Heart right ventricle (tissue), 16 donors: ENCODE data around the gene UNC5C. TPM values are rescaled to one million over a fixed set of nuclear protein-coding genes. Genes with fewer than 3 reads are reported as not detected.

Source experiments
- ATAC-seq, 8 donors: fragments of 200-7000 bp; cut with Tn5 transposase; one replicate each; pipeline ENCODE4 v1.9.1; 2020; ENCODE audit warnings: mild to moderate bottlenecking in 8 of 8, moderate library complexity in 8 of 8, moderate number of reproducible peaks in 1 of 8
- DNase-seq, 2 donors: peaks; one replicate each; pipeline ENCODE4 v3.0.0-alpha.2; 2020
- H3K27ac ChIP-seq, 10 donors: fragments of 200-600 bp; sonication (generic) in 2 of 10; one replicate each; pipeline versions ENCODE4 v1.5.0 to v1.8.0; 2020 to 2022; ENCODE audit warnings: mild to moderate bottlenecking in 3 of 10
- H3K27me3 ChIP-seq, 7 donors: fragments of 200-600 bp; one replicate each; pipeline ENCODE4 v1.8.0; 2021 to 2022; ENCODE audit warnings: mild to moderate bottlenecking in 2 of 7
- H3K36me3 ChIP-seq, 9 donors: fragments of 200-600 bp; sonication (generic) in 1 of 9; one replicate each; pipeline versions ENCODE4 v1.5.0 to v1.8.0; 2020 to 2022; ENCODE audit warnings: mild to moderate bottlenecking in 2 of 9
- H3K4me1 ChIP-seq, 9 donors: fragments of 200-600 bp; sonication (generic) in 1 of 9; one replicate each; pipeline versions ENCODE4 v1.5.0 to v1.8.0; 2020 to 2022; ENCODE audit warnings: mild to moderate bottlenecking in 4 of 9
- H3K4me3 ChIP-seq, 10 donors: fragments of 200-600 bp; sonication (generic) in 2 of 10; one replicate each; pipeline versions ENCODE4 v1.5.0 to v1.8.0; 2020 to 2022; ENCODE audit warnings: mild to moderate bottlenecking in 7 of 10, moderate library complexity in 2 of 10
- H3K9me3 ChIP-seq, 11 donors: fragments of 200-600 bp in 10 of 11; sonication (generic) in 2 of 11; one replicate each; pipeline versions ENCODE4 v1.5.0 to v1.8.0; 2013 to 2022; ENCODE audit warnings: mild to moderate bottlenecking in 2 of 11, control low read depth in 1 of 11, moderate library complexity in 1 of 11
- WGBS, 2 donors: extraction: QIAGEN DNeasy Blood & Tissue Kit; methylation state at CpG; one replicate each; pipeline ENCODE4 v1.1.7; 2013; ENCODE audit warnings: inconsistent platforms in 1 of 2; 5-methylcytosine and 5-hydroxymethylcytosine counted together
- intact Hi-C, 10 donors: fragments of 100-400 bp; cut with DNase I; formaldehyde crosslinking; loops; one replicate each; pipeline versions ENCODE4 v1.11.1 to v1.14.2; 2022
- long read RNA-seq, 3 donors: library from polyadenylated mRNA; unstranded; transcript quantifications; one replicate each; pipeline ENCODE4 v2.0.0, GENCODE V29; 2020 to 2021
- polyA plus RNA-seq, 2 donors: library from polyadenylated mRNA; stranded (reverse); fragments of 200-250 nt; gene quantifications; one replicate each; pipeline ENCODE4 v1.2.3, GENCODE V29; 2013
- total RNA-seq, 10 donors: library from RNA; stranded (reverse); fragmentation: NEBNext Ultra II Directional in 3 of 10; extraction: Animal tissue kit (Norgen Biotek cat#: 25700) in 3 of 10; gene quantifications; one replicate each; pipeline versions ENCODE4 v1.2.1 to v1.2.4, GENCODE V29; 2021 to 2023
- TF ChIP-seq, protein P1 (sequence below), 9 donors: fragments of 200-600 bp; sonication (generic) in 2 of 9; IDR thresholded peaks; one replicate each; pipeline versions ENCODE4 v1.5.0 to v1.8.0; 2021 to 2022; ENCODE audit warnings: antibody characterized with exemption in 9 of 9, mild to moderate bottlenecking in 5 of 9, moderate library complexity in 1 of 9
- donor health status: Arrhythmogenic right ventricular cardiomyopathy.
- donor health status: ischemic (EF 13 %, LVEDD 7.1; RV severe dilation, severe dysfunction).
- donor health status: healthy with polysubstance abuse.
- donor health status: DM: no; HTN: yes; CAD: no.
- donor health status: DM: no; HTN: no; CAD: no.
- donor health status: ischemic (EF 25% LVEDD 6.9; RV normal size, moderate dysfunction).
- donor health status: ischemic (EF 25% LVEDD 5.7; RV mildly dilated, moderate dysfunction).
- donor health status: healthy.
- donor health status: DM: yes; HTN: yes; CAD: no.
- donor health status: Ischemic cardiomyopathy.
- donor health status: ischemic (EF 35%, LVEDD 5.7; RV mildly dilated, moderate dysfunction).
- donor health status: nonischemic (EF 11% LVEDD 7.7; RV severe dilation, severe dysfunction).
- donor health status: DM: yes; HTN: yes; CAD: no.
- donor health status: PGD.
- donor health status: ischemic (EF 29% LVEDD 5.4; RV normal size, mild dysfunction).
- donor health status: nonischemic (EF 23%, LVEDD 6.1; RV moderate dilation, normal function).

The UNC5C gene
- total RNA-seq (1 to 10 TPM; 1.1 to 3.2 (median 1.7) TPM), polyA plus RNA-seq (under 1 TPM; 0.44 to 0.54 TPM)
- long read RNA-seq, donor 1, partial matches to known transcripts: 0 of 1 reads
- long read RNA-seq, donor 1, other reads (novel, unspliced or antisense): 1 of 1 reads
- long read RNA-seq, donor 2, partial matches to known transcripts: 1 of 1 reads
- long read RNA-seq, donor 2, other reads (novel, unspliced or antisense): 0 of 1 reads
- long read RNA-seq, donor 3, partial matches to known transcripts: 1 of 4 reads
- long read RNA-seq, donor 3, other reads (novel, unspliced or antisense): 3 of 4 reads

DNA sequence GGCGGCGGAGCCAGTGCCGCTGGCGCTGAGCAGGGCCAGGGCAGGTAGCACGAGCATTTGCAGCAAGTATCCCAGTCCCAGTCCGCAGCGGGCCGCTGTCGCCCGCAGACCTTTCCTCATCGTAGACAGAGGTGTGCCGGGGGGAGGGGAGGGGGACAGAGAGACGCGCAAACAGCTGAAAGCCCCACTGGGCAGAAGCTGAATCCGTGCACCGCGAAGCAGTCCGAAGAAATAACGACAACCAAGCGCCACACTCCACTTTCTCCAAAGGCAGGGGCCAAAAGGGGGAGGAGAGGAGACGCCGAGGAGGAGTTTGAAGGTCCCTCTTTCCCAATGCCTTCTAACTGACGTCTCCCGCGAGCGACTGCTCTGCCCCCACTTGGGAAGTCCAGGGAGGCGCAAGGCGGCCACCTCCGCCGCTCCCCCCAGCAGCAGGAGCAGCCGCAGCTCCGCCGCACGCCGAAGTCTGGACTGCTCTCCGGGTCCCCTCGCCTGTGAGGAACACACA, at the start of gene UNC5C:
Gene UNC5C, minus strand, starts transcription at position 236 of the 508 bp plus-strand sequence.
- H3K4me3 ChIP-seq: peak within 1 kb of the TSS; percentile 44 to 72 (median 70)
- 0 to 1% methylated on average over 36 to 37 of the region's 37 CpGs for WGBS, 2 donors
- peaks cover 0 to 61% (median 48%) of the 10 kb centered on the region in 7 donors for H3K27me3 ChIP-seq
- intact Hi-C loops: loop anchor here in 2 of 10 donors (10.0 kb wide), 1 partner anchor 384 kb away; no protein-coding TSS in a partner anchor
- no peaks in the 10 kb centered on the region for H3K9me3 ChIP-seq
- H3K27ac ChIP-seq: peak within 1 kb of the TSS; percentile 70 to 88 (median 85)
- peak; percentile 78 to 83 for DNase-seq
- H3K4me1 ChIP-seq: peaks cover 0 to 25% (median 10%) of the 10 kb centered on the region in 9 donors
- TF ChIP-seq, protein P1, sequence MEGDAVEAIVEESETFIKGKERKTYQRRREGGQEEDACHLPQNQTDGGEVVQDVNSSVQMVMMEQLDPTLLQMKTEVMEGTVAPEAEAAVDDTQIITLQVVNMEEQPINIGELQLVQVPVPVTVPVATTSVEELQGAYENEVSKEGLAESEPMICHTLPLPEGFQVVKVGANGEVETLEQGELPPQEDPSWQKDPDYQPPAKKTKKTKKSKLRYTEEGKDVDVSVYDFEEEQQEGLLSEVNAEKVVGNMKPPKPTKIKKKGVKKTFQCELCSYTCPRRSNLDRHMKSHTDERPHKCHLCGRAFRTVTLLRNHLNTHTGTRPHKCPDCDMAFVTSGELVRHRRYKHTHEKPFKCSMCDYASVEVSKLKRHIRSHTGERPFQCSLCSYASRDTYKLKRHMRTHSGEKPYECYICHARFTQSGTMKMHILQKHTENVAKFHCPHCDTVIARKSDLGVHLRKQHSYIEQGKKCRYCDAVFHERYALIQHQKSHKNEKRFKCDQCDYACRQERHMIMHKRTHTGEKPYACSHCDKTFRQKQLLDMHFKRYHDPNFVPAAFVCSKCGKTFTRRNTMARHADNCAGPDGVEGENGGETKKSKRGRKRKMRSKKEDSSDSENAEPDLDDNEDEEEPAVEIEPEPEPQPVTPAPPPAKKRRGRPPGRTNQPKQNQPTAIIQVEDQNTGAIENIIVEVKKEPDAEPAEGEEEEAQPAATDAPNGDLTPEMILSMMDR (IDR thresholded peaks at IDR 0.05): peak in 2 of 9 donors; percentile 8 to 31
- peak; percentile 85 to 94 (median 88) for ATAC-seq
- no peaks in the 10 kb centered on the region for H3K36me3 ChIP-seq

DNA sequence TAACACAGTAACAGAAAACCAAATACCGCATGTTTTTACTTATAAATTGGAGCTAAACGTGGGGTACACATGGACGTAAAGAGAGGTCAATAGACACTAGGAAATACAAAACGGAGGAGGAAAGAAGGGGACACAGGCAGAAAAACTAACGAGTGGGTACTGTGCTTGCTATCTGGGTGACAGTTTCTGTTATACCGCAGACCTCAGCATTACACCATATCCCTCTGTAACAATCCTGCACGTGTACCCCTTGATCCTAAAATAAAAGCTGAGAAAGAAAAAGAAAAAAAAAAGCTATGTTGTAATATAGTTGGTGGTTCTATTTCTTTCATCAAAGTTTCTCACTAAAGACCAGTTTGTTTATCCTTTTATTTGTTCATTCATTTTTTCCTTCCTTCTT, 47.9 kb upstream of the UNC5C start:
- no peaks in the 10 kb centered on the region for H3K9me3 ChIP-seq
- no peak overlapping the region for H3K27ac ChIP-seq
- TF ChIP-seq, protein P1 (IDR thresholded peaks at IDR 0.05): no peak
- H3K4me1 ChIP-seq: no peaks in the 10 kb centered on the region
- WGBS, 2 donors: 82 to 92% methylated on average over 7 of the region's 7 CpGs
- no peaks in the 10 kb centered on the region for H3K36me3 ChIP-seq
- no peak for DNase-seq
- intact Hi-C loops: no loop called here
- ATAC-seq: no peak
- no peak overlapping the region for H3K4me3 ChIP-seq
- H3K27me3 ChIP-seq: no peaks in the 10 kb centered on the region

DNA sequence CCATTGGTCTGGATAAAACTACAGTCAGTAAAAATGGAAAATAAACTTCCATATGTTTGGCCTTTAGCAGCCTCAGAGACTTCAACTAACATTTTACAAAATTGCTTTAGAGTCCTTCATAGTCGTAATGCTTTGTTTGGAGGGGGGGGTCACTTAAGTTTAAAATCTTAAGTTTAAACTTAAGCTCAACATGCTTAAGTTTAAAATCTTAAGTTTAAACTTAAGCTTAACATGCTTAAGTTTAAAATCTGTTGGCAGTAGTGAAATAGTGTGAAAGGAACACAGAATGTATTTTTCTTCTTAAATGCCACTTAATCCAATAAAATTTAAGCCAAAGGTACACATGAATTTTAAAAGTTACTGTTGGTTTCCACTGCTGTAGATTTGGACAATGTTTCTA, 45.9 kb upstream of the UNC5C start:
- 93 to 97% methylated on average over 1 of the region's 1 CpG for WGBS, 2 donors
- Histone ChIP-seq H3K36me3 (no peaks in the 10 kb centered on the region), H3K4me1 (no peaks in the 10 kb centered on the region), H3K4me3 (no peak overlapping the region), H3K27me3 (no peaks in the 10 kb centered on the region), H3K27ac (no peak overlapping the region), H3K9me3 (no peaks in the 10 kb centered on the region)
- TF ChIP-seq, protein P1 (IDR thresholded peaks at IDR 0.05): no peak
- ATAC-seq (no peak), DNase-seq (no peak)
- intact Hi-C loops: no loop called here

DNA sequence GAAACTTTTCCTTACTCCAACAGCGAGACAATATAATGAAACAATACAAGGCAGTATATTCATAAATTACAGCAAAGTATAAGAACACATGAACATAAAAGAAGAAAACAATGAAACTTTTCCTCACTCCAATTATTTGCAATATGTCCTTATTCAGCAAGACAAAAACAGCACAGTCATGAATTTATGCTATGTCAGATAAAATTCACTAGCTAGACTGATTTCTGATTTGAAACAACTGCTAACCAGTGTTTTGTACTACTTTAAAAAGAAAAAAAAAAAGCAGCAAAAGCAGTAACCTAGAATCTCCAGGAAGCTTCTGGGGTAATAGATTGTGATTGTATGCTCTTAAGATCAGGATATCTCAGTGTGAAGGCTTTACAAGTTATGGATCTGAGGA, 45.2 kb upstream of the UNC5C start:
- TF ChIP-seq, protein P1 (IDR thresholded peaks at IDR 0.05): no peak
- no peak overlapping the region for H3K27ac ChIP-seq
- WGBS, 2 donors: 97 to 100% methylated on average over 1 of the region's 1 CpG

More for the DNA sequence above, 45.2 kb upstream of the UNC5C start:
- H3K36me3 ChIP-seq: no peaks in the 10 kb centered on the region
- no peaks in the 10 kb centered on the region for H3K4me1 ChIP-seq
- ATAC-seq (no peak), DNase-seq (no peak)
- intact Hi-C loops: no loop called here
- H3K27me3 ChIP-seq: no peaks in the 10 kb centered on the region
- H3K9me3 ChIP-seq: no peaks in the 10 kb centered on the region
- H3K4me3 ChIP-seq: no peak overlapping the region
